ENCODE results near the gene DUSP28.

Gene DUSP28

DNA sequence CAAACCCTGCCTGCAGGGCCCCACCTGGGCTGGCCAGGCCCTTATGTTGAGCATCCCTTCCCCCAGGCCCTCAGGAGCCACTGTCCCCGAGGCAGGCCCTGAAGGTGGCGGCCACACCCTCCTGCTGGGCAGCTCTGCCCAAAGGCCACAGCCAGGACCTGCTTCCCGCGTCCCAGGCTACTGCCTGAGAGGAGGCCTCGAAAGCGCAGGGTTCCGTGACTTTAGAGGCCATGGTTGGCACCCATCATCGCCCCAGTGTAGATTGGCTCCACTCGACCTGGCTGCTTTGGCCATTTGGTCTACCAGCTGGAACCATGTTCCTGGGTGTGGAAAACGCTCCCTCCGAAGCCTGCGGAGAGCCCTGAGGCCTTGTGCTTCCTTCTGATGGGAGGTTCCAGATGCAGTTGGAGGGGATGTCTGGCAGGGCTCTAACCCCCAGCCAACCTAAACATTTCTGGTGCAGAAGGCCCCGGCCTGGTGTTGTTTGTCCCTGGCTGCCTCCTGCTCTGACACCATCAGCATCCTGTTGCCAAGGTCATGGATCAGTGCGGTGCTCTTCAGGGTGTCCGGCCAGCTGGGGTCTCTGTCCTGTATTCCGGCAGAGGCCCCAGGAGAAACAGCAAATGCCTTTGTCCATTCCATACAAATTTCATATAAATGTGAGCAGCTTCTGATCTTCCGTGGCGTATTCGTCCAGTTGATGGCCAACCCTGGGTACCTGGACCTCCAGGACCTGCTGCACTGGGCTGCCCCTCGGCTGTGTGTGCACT, 41.1 kb downstream of the DUSP28 start:
- DNase-seq, result no peak

DNA sequence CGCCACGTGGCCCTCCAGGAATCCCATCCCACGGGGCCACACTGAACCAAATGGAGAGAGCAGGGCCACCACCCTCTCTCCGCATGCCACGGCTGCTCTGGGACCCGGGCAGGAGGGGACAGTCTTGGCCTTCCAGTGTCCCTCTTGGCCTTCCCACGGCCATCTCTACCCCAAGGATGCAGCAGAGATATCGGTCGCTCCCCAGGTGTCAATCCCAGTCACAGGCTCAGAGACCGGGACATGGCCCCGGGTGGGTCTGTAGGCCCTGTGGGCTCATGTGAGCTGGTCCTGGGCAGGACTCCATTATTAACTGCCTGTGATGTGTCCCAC, 41.6 kb downstream of the DUSP28 start:
- no peak for DNase-seq

DNA sequence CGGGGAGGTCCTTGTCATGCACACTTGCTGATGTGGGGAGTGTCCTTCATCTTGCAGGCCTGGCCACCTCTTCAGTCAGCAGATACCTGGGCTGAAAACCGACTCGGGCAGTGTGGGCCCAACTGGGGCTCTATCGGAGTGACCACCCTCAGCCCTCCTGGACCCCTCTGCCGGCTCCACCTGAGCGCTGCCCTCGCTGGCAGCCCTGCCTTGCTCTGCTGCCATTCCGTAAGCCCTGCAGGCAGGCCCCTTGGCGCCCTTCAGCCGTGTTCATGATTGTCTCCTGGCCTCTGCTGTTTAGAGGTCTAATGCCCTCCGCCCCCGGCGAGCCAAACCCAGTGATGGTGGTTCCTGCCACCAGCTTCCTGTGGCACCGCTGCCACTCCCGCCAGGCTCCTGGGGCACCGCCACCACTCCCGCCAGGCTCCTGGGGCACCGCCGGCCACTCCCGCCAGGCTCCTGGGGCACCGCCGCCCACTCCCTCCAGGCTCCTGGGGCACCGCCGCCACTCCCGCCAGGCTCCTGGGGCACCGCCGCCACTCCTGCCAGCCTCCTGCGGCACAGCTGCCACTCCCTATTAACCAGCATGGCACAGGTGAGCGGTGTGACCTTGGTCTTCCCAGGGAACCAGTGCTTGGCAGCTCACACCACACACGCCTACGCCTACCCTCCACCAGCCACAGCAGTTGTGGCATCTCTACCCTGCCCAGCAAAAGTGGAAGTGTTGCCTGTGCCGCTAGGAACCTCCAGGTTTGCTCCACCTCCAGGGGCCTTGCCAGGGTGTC, 42.3 kb downstream of the DUSP28 start:
- no peak for DNase-seq

DNA sequence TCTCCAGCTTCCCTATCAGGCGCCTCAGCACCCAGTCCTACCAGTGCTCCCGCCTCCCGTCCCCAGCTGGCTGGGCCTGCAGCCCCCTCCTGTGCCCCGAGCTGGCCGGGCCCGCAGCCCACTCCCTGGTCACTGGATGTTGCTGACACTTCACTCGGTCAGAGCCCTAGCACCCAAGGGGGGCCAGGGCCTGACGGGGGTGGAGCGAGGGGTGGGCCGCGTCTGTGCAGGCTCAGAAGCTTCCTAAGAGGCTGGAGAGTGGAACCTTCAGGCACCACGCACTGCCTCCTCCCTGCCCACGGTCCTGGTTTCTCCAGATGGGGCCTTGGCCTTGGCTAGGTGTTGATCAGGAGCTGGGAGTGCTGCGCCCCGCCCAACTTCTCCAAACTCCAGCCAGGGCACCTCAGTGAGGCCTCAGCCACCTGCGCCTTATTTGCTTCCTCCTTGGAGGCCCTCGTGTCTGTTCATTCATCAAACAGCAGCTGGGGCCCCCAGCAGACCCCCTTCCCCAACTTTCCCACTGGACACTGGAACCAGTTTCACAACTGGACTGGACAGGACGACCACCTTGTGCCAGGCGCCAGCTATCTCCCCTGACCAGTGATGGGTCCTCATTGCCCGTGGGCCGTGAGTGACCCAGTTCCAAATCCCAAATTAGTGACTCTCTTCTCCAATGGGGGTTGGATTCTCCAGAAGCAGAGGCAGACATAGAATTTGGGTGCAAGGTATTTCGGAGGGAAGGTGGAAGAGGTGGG, 43.1 kb downstream of the DUSP28 start:
- no peak for DNase-seq

DNA sequence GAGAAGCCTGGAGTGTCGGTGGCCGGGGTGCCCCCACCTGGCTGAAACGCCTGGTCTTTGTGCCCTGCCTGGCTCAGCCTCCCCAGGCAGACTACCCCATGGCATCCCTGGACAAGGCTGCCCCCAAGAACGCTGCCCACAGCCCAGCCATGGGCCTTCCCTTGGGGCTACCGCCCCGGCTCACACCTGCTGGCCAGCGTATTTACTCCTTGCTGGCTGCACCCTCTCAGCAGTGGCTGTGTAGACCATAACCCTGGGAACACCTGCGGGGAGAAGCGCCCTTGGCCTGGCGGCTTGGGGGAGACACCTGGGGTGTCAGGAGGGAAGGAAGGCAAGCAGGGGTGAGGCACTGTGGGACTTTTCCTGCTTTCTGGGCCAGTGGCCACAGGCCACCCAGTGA, 43.7 kb downstream of the DUSP28 start:
- no peak for DNase-seq

DNA sequence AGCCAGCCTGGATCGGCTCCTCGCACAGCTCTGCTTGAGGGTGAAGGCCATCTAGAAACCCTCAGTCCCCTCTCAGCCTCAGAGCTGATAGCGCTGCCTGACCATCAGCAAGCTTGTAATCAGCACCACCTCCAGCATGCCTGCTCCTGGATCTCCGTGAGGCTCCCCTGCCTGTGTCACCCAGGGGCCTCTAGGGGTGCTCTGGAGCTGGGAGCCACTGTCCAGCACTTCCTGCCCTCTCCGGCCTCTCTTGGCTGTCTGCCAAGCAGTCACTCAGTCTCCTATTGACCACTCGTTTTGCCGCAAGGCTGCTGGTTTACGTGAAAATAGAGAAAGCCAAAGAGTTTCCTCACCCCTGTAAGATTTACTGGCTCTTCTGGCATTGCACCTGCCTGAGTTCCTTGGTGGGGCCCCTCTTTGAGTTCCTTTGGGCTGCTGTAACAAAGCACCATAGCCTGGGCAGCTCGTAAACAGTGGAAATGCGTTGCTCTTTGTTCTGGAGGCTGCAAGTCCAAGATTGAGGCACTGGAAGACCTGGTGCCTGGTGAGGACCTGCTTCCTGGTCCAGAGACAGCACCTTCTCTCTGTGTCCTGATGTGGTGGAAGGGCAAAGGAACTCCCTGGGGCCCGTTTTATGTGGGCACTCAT, 44.3 kb downstream of the DUSP28 start:
- peak; percentile 84 to 91 (median 86) for DNase-seq

DNA sequence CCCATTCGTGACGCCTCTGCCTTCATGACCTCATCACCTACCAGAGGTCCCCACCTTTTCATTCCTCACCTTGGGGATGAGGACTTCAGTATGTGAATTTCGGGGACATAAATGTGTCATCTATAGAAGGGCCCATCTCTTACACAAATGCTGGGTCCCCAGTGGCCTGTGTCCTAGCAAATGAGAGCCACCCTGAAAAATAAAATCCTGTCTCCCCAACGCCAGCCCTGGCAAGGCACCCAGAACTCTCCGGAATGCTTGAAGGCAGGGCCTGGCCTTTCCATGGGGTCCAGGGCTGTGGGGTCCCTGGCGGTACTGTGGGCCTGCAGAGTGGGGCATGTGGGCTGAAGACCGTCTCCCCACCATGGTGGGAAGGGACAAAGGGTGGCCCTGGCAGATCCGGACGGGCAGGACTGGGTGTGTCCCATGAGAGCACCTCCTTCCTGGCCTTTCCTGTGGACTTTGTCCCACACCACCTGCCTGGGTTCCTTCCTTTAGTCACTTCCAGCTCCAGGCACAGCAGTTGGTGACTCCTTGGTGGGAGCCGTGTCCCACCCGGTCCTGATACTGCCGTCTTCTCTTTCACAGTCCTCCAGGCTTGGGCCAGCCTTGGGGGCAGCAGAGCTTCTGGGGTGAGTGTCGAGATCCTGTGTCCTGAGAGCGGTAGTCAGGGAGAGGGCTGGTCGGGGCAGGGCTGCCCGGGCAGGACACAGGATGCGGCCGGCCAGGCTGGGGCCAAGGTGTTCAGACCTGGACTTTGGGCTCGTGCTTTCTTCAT, 45.0 kb downstream of the DUSP28 start:
- DNase-seq, result no peak

- no peak for DNase-seq
Observed at GRCh38 chr2:240605867-240606743, 45.9 kb downstream of the DUSP28 start.

GRCh38 chr2:240611601-240612210, 51.5 kb downstream of the DUSP28 start:
- peak; percentile 67 to 71 (median 69) for DNase-seq
